K562 (cell line): ENCODE measurements around the gene ST7.

Experiments used
- CBFB ChIP-seq: sonication (generic); formaldehyde crosslinking; IDR thresholded peaks from 2 replicates; pipeline ENCODE4 v1.4.0; 2020; ENCODE audit warnings: mild to moderate bottlenecking, missing genetic modification reagents
- CCNT2 ChIP-seq: IDR thresholded peaks from 2 replicates; pipeline ENCODE4 v1.6.1; 2011; ENCODE audit warnings: borderline replicate concordance, low read depth, mild to moderate bottlenecking, moderate library complexity, mixed read lengths, low read length; ENCODE audit not compliant: insufficient read length; ENCODE audit errors: extremely low read depth
- JUN ChIP-seq, 2 experiments: sonication (generic) in 1 of 2; formaldehyde crosslinking in 1 of 2; IDR thresholded peaks; 2 replicates each; pipeline versions ENCODE4 v1.6.1 to v1.8.0; 2012 to 2022; ENCODE audit warnings: borderline replicate concordance in 2 of 2, mild to moderate bottlenecking in 2 of 2, improper control_type of control experiment in 1 of 2, low read depth in 1 of 2, low read length in 1 of 2, missing genetic modification reagents in 1 of 2
- NBN ChIP-seq: fragments of 450-650 bp; IDR thresholded peaks from 2 replicates; pipeline ENCODE4 v1.6.1; 2016; ENCODE audit warnings: low read depth, mild to moderate bottlenecking
- POLR2A ChIP-seq: fragments of 450-650 bp; conservative IDR thresholded peaks from 2 replicates; pipeline ENCODE4 v1.6.1; 2016
- RFX5 ChIP-seq: IDR thresholded peaks from 2 replicates; pipeline ENCODE4 v1.6.1; 2011; ENCODE audit warnings: low read depth, mild to moderate bottlenecking, improper control_type of control experiment, low read length
- TAF1 ChIP-seq: IDR thresholded peaks from 2 replicates; pipeline ENCODE4 v1.6.1; 2011; ENCODE audit warnings: mild to moderate bottlenecking, low read length, moderate library complexity; ENCODE audit not compliant: insufficient read depth, control insufficient read depth, severe bottlenecking; ENCODE audit errors: extremely low read depth
- TF ChIP-seq, protein P1 (sequence below), 3 experiments: IDR thresholded peaks in 2 of 3; conservative IDR thresholded peaks in 1 of 3; 2 replicates each; pipeline ENCODE4 v1.5.1; 2011 to 2012; ENCODE audit warnings: low read length in 3 of 3, mild to moderate bottlenecking in 3 of 3, control low read depth in 2 of 3, improper control_type of control experiment in 1 of 3, inconsistent platforms in 1 of 3, low read depth in 1 of 3, mixed read lengths in 1 of 3, moderate library complexity in 1 of 3; ENCODE audit not compliant: insufficient read depth in 2 of 3
- TF ChIP-seq, protein P2 (sequence below): IDR thresholded peaks from 2 replicates; pipeline ENCODE4 v1.6.1; 2014; ENCODE audit warnings: antibody characterized with exemption
- TF ChIP-seq, protein P3 (sequence below), 2 experiments: fragments of 450-650 bp; formaldehyde crosslinking in 1 of 2; IDR thresholded peaks; 2 replicates each; pipeline versions ENCODE4 v1.4.0 to v1.6.1; 2014 to 2020; ENCODE audit warnings: mild to moderate bottlenecking in 2 of 2, borderline replicate concordance in 1 of 2, low read depth in 1 of 2
- TF ChIP-seq, protein P4 (sequence below): sonication (generic); formaldehyde crosslinking; IDR thresholded peaks from 2 replicates; pipeline ENCODE4 v1.8.0; 2023; ENCODE audit warnings: mild to moderate bottlenecking, missing genetic modification reagents
- TF ChIP-seq, protein P5 (sequence below): fragments of 450-650 bp; formaldehyde crosslinking; IDR thresholded peaks from 2 replicates; pipeline ENCODE4 v1.4.0; 2020; ENCODE audit warnings: mild to moderate bottlenecking, moderate library complexity

DNA sequence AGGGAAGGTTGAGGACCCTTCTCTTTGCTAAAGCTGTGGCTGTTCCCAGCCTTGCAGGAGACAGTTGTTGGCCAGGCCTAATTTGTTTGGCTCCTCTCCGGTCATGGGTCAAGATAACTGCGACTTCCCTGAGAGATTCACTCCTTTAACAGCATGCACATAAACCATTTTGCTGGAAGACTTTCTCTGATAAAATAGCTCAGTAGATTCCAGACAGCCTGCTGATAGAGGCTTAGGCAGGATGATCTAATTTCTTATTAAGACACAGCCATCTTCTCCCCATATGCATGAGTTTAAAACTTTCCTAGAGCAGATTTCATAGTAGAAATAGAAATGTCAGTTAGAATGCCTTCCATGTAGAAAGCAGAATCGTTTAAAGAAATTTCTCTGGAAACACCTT lies 187.6 kb downstream of the ST7 start:
- no peak for TF ChIP-seq CCNT2
- TF ChIP-seq, protein P1, sequence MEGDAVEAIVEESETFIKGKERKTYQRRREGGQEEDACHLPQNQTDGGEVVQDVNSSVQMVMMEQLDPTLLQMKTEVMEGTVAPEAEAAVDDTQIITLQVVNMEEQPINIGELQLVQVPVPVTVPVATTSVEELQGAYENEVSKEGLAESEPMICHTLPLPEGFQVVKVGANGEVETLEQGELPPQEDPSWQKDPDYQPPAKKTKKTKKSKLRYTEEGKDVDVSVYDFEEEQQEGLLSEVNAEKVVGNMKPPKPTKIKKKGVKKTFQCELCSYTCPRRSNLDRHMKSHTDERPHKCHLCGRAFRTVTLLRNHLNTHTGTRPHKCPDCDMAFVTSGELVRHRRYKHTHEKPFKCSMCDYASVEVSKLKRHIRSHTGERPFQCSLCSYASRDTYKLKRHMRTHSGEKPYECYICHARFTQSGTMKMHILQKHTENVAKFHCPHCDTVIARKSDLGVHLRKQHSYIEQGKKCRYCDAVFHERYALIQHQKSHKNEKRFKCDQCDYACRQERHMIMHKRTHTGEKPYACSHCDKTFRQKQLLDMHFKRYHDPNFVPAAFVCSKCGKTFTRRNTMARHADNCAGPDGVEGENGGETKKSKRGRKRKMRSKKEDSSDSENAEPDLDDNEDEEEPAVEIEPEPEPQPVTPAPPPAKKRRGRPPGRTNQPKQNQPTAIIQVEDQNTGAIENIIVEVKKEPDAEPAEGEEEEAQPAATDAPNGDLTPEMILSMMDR (IDR thresholded peaks at IDR 0.05 in 2 of 3, conservative IDR thresholded peaks at IDR 0.05 in 1 of 3; ENCODE audit: insufficient read depth in 2 of 3, low read depth in 1 of 3, low read length in 3 of 3), result no peak
- TF ChIP-seq, protein P2, sequence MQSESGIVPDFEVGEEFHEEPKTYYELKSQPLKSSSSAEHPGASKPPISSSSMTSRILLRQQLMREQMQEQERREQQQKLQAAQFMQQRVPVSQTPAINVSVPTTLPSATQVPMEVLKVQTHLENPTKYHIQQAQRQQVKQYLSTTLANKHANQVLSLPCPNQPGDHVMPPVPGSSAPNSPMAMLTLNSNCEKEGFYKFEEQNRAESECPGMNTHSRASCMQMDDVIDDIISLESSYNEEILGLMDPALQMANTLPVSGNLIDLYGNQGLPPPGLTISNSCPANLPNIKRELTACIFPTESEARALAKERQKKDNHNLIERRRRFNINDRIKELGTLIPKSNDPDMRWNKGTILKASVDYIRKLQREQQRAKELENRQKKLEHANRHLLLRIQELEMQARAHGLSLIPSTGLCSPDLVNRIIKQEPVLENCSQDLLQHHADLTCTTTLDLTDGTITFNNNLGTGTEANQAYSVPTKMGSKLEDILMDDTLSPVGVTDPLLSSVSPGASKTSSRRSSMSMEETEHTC, result no peak
- TF ChIP-seq, protein P3, sequence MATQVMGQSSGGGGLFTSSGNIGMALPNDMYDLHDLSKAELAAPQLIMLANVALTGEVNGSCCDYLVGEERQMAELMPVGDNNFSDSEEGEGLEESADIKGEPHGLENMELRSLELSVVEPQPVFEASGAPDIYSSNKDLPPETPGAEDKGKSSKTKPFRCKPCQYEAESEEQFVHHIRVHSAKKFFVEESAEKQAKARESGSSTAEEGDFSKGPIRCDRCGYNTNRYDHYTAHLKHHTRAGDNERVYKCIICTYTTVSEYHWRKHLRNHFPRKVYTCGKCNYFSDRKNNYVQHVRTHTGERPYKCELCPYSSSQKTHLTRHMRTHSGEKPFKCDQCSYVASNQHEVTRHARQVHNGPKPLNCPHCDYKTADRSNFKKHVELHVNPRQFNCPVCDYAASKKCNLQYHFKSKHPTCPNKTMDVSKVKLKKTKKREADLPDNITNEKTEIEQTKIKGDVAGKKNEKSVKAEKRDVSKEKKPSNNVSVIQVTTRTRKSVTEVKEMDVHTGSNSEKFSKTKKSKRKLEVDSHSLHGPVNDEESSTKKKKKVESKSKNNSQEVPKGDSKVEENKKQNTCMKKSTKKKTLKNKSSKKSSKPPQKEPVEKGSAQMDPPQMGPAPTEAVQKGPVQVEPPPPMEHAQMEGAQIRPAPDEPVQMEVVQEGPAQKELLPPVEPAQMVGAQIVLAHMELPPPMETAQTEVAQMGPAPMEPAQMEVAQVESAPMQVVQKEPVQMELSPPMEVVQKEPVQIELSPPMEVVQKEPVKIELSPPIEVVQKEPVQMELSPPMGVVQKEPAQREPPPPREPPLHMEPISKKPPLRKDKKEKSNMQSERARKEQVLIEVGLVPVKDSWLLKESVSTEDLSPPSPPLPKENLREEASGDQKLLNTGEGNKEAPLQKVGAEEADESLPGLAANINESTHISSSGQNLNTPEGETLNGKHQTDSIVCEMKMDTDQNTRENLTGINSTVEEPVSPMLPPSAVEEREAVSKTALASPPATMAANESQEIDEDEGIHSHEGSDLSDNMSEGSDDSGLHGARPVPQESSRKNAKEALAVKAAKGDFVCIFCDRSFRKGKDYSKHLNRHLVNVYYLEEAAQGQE (IDR thresholded peaks at IDR 0.05; ENCODE audit: borderline replicate concordance), result no peak
- TF ChIP-seq, protein P3 (CRISPR knock-in tag; IDR thresholded peaks at IDR 0.05; ENCODE audit: low read depth), result no peak
- no peak for TF ChIP-seq TAF1
- no peak for TF ChIP-seq POLR2A
- TF ChIP-seq NBN, result no peak
- TF ChIP-seq, protein P4, sequence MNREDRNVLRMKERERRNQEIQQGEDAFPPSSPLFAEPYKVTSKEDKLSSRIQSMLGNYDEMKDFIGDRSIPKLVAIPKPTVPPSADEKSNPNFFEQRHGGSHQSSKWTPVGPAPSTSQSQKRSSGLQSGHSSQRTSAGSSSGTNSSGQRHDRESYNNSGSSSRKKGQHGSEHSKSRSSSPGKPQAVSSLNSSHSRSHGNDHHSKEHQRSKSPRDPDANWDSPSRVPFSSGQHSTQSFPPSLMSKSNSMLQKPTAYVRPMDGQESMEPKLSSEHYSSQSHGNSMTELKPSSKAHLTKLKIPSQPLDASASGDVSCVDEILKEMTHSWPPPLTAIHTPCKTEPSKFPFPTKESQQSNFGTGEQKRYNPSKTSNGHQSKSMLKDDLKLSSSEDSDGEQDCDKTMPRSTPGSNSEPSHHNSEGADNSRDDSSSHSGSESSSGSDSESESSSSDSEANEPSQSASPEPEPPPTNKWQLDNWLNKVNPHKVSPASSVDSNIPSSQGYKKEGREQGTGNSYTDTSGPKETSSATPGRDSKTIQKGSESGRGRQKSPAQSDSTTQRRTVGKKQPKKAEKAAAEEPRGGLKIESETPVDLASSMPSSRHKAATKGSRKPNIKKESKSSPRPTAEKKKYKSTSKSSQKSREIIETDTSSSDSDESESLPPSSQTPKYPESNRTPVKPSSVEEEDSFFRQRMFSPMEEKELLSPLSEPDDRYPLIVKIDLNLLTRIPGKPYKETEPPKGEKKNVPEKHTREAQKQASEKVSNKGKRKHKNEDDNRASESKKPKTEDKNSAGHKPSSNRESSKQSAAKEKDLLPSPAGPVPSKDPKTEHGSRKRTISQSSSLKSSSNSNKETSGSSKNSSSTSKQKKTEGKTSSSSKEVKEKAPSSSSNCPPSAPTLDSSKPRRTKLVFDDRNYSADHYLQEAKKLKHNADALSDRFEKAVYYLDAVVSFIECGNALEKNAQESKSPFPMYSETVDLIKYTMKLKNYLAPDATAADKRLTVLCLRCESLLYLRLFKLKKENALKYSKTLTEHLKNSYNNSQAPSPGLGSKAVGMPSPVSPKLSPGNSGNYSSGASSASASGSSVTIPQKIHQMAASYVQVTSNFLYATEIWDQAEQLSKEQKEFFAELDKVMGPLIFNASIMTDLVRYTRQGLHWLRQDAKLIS, result no peak
- no peak for TF ChIP-seq CBFB
- no peak for TF ChIP-seq JUN (IDR thresholded peaks at IDR 0.05; ENCODE audit: borderline replicate concordance, low read depth, low read length)
- no peak for TF ChIP-seq JUN (CRISPR knock-in tag; IDR thresholded peaks at IDR 0.05; ENCODE audit: borderline replicate concordance)
- TF ChIP-seq, protein P5, sequence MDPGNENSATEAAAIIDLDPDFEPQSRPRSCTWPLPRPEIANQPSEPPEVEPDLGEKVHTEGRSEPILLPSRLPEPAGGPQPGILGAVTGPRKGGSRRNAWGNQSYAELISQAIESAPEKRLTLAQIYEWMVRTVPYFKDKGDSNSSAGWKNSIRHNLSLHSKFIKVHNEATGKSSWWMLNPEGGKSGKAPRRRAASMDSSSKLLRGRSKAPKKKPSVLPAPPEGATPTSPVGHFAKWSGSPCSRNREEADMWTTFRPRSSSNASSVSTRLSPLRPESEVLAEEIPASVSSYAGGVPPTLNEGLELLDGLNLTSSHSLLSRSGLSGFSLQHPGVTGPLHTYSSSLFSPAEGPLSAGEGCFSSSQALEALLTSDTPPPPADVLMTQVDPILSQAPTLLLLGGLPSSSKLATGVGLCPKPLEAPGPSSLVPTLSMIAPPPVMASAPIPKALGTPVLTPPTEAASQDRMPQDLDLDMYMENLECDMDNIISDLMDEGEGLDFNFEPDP, result no peak
- no peak for TF ChIP-seq RFX5
